DMS53 treated with DMSO at 0.1 percent for 48 hours (cell line): ENCODE data around the gene UGT2B10.
A peak's percentile ranks its signal among the peaks of the same experiment; 100 is the strongest.
"Not testable (repeated sequence)": the region's sequence is repeated elsewhere in the genome, so short reads cannot be mapped to it uniquely, and the experiment has no call there.

Experiments
- DNase-seq: peaks from one replicate; lab custom pipeline; 2025; ENCODE audit not compliant: unreplicated experiment; lab: John Stamatoyannopoulos, UW

UGT2B10 gene

GRCh38 chr4:68815617-68816409 lies at the start of gene UGT2B10:
UGT2B10 (plus strand) TSS chr4:68815994; CDS start chr4:68816020, 26 bp downstream.
- DNase-seq: not testable (repeated sequence)

- DNase-seq: not testable (repeated sequence)
Measured at GRCh38 chr4:68771836-68772235, 44.0 kb upstream of the UGT2B10 start.

DNA sequence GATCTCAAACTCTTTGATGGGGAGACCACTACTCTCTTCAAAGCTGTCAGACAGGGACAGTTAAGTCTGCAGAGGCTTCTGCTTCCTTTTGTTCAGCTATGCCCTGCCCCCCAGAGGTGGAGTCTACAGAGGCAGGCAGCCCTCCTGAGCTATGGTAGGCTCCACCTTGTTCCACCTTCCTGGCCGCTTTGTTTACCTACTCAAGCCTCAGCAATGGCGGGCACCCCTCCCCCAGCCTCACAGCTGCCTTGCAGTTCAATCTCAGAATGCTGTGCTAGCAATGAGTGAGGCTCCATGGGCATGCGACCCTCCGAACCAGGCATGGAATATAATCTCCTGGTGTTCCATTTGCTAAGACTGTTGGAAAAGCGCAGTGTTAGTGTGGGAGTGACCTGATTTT lies 42.1 kb upstream of the UGT2B10 start:
- no peak for DNase-seq

DNA sequence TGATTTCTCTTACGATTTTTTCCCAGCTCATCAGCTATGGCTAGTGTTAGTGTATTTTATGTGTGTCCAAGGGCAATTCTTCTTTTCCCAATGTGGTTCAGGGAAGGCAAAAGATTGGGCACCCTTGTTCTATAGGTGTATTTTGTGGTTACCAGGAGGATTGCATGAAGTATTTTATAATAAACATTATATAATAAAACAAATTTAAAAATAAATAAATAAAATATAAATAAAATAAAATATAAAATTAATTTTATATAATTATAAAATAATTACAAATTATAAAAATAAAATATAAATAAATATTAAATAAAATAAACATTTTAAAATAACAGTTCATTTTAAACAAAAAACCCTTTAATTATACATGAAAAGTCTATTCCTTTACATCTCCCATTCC lies 35.6 kb upstream of the UGT2B10 start:
- no peak for DNase-seq

DNA sequence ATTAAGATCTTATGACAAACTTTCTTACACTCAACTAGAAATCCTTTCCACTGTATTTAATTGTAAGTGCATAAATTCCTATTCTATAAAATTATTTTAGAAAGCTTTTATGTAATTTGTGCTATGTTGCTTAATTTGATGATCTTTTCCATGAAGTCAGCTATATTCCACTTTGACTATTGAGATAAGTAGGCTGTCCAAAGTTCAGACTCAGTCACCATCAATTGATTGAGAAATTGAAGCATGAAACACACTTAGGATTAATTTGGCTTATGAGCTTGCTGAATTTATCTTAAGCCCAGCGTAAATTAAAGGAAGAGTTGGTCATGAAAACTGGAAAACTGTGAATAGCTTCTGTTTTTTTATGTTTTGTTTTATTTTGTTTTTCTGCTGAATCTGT lies 18.7 kb upstream of the UGT2B10 start:
- no peak for DNase-seq

DNA sequence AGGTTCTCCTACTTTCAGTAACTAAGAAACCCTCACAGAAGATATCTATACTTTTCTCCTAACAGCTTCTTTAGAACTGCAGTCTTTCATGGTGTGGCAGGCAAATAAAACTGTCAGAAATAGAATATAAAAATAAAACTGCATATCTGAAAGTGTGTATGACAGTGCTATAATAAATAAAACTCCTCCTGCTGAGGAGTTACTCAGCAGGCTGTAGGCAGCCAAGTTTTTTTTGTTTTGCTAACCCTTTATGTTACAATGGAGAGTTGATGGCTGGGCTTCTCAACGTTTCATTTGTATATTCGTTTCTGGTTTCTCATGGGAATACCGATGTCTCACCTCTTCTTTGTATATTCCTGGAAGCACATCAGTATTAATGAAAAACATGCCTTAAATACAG lies 18.2 kb upstream of the UGT2B10 start:
- DNase-seq: no peak

DNA sequence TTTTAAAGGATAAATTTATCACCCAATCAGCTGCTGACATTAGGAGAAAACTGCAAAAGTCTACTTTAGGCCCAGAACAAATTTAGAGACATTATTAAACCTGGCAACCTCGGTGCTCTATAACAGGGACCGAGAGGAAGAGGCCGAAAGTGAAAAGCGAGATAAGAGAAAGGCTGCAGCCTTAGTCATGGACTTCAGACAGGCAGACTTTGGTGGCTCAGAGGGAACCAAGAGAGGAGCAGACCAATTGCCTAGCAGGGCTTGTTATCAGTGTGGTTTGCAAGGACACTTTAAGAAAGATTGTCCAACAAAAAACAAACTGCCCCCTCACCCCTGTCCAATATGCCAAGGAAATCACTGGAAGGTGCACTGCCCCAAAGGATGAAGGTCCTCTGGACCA lies 12.8 kb upstream of the UGT2B10 start:
- no peak for DNase-seq

DNA sequence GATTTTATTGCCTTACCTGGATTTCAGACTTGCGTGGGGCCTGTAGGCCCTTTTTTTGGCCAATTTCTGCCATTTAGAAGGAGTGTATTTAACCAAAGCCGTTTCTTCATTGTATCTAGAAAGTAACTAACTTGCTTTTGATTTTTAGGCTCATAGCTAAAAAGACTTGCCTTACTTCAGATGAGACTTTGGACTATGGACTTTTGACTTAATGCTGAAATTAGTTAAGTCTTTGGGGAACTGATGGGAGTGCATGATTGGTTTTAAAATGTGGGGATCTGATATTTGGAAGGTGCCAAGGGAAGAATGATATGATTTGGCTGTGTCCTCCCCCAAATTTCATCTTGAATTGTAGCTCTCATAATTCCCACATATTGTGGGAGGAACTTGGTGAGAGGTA lies 7.7 kb upstream of the UGT2B10 start:
- no peak for DNase-seq

GRCh38 chr4:68810919-68811318 lies 4.9 kb upstream of the UGT2B10 start:
- DNase-seq: no peak

- not testable (repeated sequence) for DNase-seq
Measured at GRCh38 chr4:68816410-68817265, 844 bp downstream of the UGT2B10 start.

- no peak for DNase-seq
Measured at GRCh38 chr4:68817386-68817785, 1.6 kb downstream of the UGT2B10 start.

- DNase-seq: peak; percentile 16
Measured at GRCh38 chr4:68818030-68818462, 2.3 kb downstream of the UGT2B10 start.

- no peak for DNase-seq
Measured at GRCh38 chr4:68831642-68832041, 15.8 kb downstream of the UGT2B10 start.

GRCh38 chr4:68850293-68850692 lies 34.5 kb downstream of the UGT2B10 start:
- no peak for DNase-seq

DNA sequence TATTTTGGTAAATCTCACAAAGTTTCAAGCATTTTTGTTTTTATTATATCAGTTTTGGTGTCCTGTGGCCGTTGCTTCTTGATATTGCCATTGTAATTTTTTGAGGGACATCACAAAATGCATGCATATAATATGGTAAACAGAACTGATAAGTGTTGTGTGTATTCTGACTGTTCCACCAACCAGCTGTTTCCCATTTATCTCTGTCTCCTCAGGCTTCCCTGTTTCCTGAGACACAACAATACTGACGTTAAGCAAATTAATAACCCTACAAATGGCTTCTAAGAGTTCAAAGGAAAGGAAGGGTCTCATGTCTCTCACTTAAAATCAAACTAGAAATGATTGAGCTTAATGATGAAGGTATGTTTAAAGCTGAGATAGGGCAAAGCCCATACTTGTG lies 40.0 kb downstream of the UGT2B10 start:
- no peak for DNase-seq

DNA sequence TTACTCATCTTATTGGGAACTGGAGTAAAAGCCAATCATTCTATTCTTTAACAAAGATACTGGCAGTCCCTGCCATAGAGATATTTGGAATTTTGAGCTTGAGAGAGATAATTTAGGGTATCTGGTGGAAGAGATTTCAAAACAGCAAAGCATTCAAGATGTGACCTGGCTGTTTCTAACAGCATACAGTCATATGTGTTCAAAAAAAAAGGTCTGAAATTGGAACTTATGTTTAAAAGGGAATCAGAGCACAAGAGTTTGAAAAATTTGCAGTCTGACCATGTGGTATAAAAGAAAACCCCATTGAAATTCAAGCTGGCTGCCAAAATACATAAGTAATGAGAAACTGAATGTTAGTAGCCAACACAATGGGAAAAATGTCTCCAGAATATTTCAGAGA lies 42.2 kb downstream of the UGT2B10 start:
- no peak for DNase-seq

- DNase-seq: no peak
Measured at GRCh38 chr4:68859655-68860054, 43.9 kb downstream of the UGT2B10 start.

- DNase-seq: no peak
Measured at GRCh38 chr4:68861057-68861456, 45.3 kb downstream of the UGT2B10 start.

DNA sequence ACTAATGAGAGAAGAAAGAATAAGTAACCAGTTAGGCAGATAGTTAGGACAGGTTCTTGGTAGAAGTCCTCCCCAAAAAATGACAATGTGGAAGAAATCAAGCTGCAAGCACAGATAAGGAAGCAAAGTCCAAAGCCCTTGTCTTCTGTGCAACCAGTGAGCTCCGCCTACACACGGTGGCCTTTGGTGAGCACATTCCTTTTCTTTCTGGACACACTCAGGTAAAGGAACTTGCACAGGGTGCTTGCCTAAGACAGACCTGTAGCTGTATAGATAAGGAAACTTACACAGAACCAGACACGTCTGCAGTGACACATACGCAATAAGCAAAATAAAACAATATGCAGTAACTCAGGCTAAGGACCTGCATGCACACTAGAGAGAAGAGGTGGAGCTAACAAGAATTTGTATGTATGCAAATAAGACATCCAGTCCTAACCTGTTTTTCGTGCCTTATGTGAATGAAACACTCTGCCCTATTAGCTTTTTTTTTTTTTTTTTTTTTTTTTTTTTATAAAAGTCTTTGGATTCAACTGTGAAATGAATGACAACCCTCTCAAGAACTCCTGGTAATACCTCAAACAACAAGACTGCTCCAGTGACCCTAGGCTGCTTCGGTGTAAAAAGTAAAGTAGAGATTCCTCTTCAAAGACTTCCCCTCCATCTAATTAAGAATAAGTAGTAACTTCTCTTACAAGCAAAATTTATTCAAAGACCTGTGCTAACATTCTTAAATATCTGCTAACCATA lies 48.8 kb downstream of the UGT2B10 start:
- DNase-seq: peak; percentile 59

DNA sequence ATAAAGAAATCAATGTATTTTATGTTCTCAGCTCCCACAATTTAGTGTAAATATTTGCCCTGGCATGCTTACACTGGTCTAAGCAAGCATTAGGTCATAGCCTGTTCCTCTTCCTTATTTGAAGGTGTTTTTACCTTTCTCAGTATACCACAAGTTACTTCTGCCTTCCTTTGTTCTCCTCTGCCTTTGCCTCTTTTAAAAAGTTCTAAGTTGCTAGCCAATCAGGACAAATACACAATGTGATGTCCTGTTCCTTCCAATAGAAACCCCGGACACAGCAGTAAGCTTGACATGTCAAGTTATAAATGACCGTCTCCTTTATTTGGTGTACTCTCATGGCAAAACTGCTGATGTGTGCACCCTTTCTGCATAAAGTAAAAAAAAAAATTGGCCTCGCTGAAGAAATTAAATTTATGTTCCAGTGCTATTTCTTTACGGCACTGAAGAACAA lies 49.4 kb downstream of the UGT2B10 start:
- DNase-seq: peak; percentile 75

- DNase-seq: no peak
Measured at GRCh38 chr4:68865760-68866159, 50.0 kb downstream of the UGT2B10 start.
